KMS-11 (cell line): ENCODE results near the gene MTG2.

Experiments
- H2AFZ ChIP-seq: fragments of 200-600 bp; sonication (generic); 2 replicates; pipeline ENCODE4 v1.6.1; 2016; ENCODE audit warnings: antibody characterized with exemption, mixed run types, low read depth
- H3K27ac ChIP-seq: fragments of 200-600 bp; sonication (generic); 2 replicates; pipeline ENCODE4 v1.6.1; 2016; ENCODE audit warnings: mild to moderate bottlenecking, mixed run types
- H3K27me3 ChIP-seq: fragments of 200-600 bp; sonication (generic); 2 replicates; pipeline ENCODE4 v1.6.1; 2017; ENCODE audit warnings: mild to moderate bottlenecking, low read depth, mixed run types, moderate library complexity; ENCODE audit not compliant: insufficient read depth
- H3K36me3 ChIP-seq: fragments of 200-600 bp; sonication (generic); 2 replicates; pipeline ENCODE4 v1.6.1; 2017; ENCODE audit warnings: mild to moderate bottlenecking, mixed run types; ENCODE audit not compliant: insufficient read depth
- H3K4me1 ChIP-seq: fragments of 200-600 bp; sonication (generic); 2 replicates; pipeline ENCODE4 v1.6.1; 2016; ENCODE audit warnings: mild to moderate bottlenecking, low read depth, mixed run types; ENCODE audit not compliant: poor library complexity, severe bottlenecking
- H3K4me2 ChIP-seq: fragments of 200-600 bp; sonication (generic); 2 replicates; pipeline ENCODE4 v1.7.0; 2016; ENCODE audit warnings: mild to moderate bottlenecking, mixed run types
- H3K4me3 ChIP-seq: fragments of 200-600 bp; sonication (generic); IDR thresholded peaks from 2 replicates; pipeline ENCODE4 v1.6.1; 2017; ENCODE audit warnings: low read depth, low read length, mixed read lengths; ENCODE audit not compliant: insufficient read depth
- H3K79me2 ChIP-seq: fragments of 200-600 bp; sonication (generic); 2 replicates; pipeline ENCODE4 v1.6.1; 2016; ENCODE audit warnings: low read depth, mixed run types; ENCODE audit not compliant: insufficient read depth
- H3K9ac ChIP-seq: fragments of 200-600 bp; sonication (generic); 2 replicates; pipeline ENCODE4 v1.6.1; 2016; ENCODE audit warnings: mild to moderate bottlenecking, mixed run types
- H4K20me1 ChIP-seq: fragments of 200-600 bp; sonication (generic); 2 replicates; pipeline ENCODE4 v1.6.1; 2016; ENCODE audit warnings: mild to moderate bottlenecking, mixed run types; ENCODE audit not compliant: insufficient read depth
- TF ChIP-seq, protein P1 (sequence below): fragments of 200-600 bp; sonication (generic); conservative IDR thresholded peaks from 2 replicates; pipeline ENCODE4 v1.6.1; 2017; ENCODE audit warnings: low read depth, mild to moderate bottlenecking, antibody characterized with exemption, low read length, moderate library complexity, mixed read lengths

The MTG2 gene

DNA sequence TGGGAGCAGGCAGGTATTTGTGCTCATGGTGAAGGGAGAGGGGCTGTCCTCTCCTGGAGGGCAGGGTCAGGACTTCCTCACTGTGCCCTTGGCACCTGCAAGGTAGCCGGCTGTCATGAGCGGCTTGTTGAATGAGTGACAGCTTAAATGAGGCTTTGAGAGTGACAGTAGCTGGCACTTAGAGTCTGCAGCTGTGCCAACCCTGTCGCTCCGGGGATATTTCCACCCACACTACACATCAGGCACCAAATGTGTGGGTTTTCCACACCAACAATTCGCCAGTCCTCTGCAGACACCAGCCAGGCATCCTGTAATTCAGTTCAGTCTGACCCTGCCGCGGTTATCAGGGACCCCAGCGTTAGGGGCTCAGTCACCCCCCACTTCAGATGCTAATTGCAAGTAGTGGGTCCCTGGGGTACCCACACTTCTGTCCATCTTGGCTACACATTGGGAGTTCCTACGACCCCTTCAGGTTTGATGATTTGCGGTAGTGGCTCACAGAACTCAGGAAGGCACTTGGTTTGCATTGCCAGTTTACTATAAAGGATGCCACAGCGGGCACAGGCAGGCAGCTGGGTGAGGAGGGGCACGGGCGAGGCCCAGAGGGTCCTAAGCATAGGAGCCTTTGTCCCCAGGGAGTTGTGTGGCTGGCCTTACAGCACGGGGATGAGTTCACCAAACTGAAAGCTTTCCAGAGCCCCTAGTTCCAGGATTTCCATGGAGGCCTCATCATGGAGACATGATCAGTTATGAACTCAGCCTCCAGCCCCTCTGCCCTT lies 9.1 kb downstream of the MTG2 start:
- Histone ChIP-seq H3K9ac (no peak overlapping the region), H3K4me1 (no peaks in the 10 kb centered on the region), H4K20me1 (no peaks in the 10 kb centered on the region), H2AFZ (no peak overlapping the region), H3K4me2 (no peak overlapping the region), H3K27me3 (no peaks in the 10 kb centered on the region), H3K79me2 (peaks cover 14% of the 10 kb centered on the region; the same call in 1 of the 2 replicates), H3K27ac (no peak overlapping the region), H3K36me3 (peaks cover 4% of the 10 kb centered on the region; the same call in 1 of the 2 replicates), H3K4me3 (no peak overlapping the region)
- TF ChIP-seq, protein P1, sequence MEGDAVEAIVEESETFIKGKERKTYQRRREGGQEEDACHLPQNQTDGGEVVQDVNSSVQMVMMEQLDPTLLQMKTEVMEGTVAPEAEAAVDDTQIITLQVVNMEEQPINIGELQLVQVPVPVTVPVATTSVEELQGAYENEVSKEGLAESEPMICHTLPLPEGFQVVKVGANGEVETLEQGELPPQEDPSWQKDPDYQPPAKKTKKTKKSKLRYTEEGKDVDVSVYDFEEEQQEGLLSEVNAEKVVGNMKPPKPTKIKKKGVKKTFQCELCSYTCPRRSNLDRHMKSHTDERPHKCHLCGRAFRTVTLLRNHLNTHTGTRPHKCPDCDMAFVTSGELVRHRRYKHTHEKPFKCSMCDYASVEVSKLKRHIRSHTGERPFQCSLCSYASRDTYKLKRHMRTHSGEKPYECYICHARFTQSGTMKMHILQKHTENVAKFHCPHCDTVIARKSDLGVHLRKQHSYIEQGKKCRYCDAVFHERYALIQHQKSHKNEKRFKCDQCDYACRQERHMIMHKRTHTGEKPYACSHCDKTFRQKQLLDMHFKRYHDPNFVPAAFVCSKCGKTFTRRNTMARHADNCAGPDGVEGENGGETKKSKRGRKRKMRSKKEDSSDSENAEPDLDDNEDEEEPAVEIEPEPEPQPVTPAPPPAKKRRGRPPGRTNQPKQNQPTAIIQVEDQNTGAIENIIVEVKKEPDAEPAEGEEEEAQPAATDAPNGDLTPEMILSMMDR = no peak

DNA sequence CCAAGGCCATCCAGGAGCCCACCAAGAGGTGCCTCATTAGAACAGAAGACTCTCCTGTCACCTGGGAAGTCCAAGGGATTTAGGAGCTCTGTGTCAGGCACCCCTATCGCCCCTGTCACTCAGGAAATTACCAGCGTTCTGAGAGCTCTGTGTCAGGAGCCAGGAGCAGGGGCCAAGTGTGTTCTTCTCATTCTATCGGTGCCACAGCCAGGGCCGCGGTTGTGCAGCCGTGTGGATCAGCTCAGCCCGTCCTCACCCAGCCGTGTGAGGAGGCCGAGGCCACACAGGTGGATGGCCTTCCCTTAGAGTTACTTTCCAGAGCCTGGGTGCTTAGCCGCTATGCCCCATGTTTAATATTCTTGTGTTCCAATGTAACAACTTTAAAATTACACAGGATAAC lies 9.8 kb downstream of the MTG2 start:
- Histone ChIP-seq H3K4me1 (no peaks in the 10 kb centered on the region), H2AFZ (no peak overlapping the region), H3K79me2 (peaks cover 7% of the 10 kb centered on the region; the same call in 1 of the 2 replicates), H3K27me3 (no peaks in the 10 kb centered on the region), H4K20me1 (no peaks in the 10 kb centered on the region), H3K9ac (no peak overlapping the region), H3K4me2 (no peak overlapping the region), H3K27ac (no peak overlapping the region), H3K4me3 (no peak overlapping the region), H3K36me3 (peaks cover 4% of the 10 kb centered on the region; the same call in 1 of the 2 replicates)
- TF ChIP-seq, protein P1 = no peak

DNA sequence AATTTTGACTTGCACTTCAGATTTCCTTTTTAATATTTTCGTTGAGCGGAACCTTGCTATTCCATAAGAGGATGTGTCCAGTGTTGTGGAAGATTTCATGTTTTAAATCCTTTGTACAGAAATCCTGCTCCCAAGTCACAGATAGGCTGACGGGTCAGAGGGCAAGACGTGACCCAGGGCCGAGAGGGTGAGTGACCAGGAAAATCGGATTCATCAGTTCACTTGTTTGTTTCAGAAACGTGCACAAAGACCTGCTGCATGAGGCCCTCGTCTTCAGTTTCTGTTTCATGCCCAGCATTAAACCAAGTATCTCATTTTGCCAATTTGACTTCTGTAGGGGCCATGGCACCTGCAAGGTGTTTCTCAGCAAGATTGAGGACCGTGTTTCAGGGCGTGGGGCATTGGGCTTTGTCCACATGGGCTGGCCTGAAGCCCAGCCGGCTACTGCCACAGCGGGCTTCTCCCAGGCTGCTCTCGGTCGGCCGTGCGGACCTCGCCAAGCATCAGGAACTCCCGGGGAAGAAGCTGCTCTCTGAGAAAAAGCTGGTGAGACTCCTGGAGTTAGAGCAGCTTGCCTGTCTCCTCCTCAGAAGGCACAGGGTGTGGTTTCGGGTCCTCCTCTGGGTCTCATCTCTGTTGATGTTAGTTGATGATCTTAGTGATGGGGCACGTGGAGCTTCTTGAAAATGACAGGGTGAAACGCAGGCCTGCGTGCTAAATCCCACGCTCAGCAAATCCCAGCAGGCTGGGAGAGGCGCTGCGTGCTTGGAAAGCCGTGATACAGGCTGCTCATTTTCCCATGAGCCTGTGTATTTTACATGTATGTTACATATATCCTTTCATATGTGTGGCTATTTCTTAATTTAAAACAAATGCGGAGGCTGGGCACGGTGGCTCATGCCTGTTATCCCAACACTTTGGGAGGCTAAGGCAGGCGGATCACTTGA lies 10.5 kb downstream of the MTG2 start:
- Histone ChIP-seq H3K36me3 (peaks cover 4% of the 10 kb centered on the region; the same call in 1 of the 2 replicates), H3K27ac (no peak overlapping the region), H3K9ac (no peak overlapping the region), H3K4me2 (no peak overlapping the region), H3K27me3 (no peaks in the 10 kb centered on the region), H2AFZ (no peak overlapping the region), H3K4me3 (no peak overlapping the region), H3K4me1 (no peaks in the 10 kb centered on the region), H4K20me1 (no peaks in the 10 kb centered on the region), H3K79me2 (peaks cover under 1% of the 10 kb centered on the region; the same call in 1 of the 2 replicates)
- TF ChIP-seq, protein P1 = no peak

DNA sequence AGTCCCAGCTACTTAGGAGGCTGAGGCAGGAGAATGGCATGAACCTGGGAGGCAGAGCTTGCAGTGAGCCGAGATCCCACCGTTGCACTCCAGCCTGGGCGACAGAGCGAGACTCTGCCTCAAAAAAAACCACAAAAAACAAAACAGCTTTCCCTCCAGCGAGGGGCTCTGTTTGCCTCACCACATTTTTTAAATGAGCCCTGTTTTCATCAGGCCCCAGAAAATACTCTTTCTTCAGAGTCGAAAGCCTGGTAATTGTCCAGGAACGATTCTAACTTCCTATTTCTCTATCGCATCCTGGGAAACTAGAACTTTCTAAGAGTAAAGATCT lies 12.2 kb downstream of the MTG2 start:
- Histone ChIP-seq H3K4me2 (no peak overlapping the region), H3K4me1 (no peaks in the 10 kb centered on the region), H3K79me2 (no peaks in the 10 kb centered on the region; the same call in 1 of the 2 replicates), H2AFZ (no peak overlapping the region), H3K36me3 (peaks cover 4% of the 10 kb centered on the region; the same call in 1 of the 2 replicates), H3K27me3 (no peaks in the 10 kb centered on the region), H4K20me1 (no peaks in the 10 kb centered on the region), H3K27ac (no peak overlapping the region), H3K9ac (no peak overlapping the region), H3K4me3 (no peak overlapping the region)
- TF ChIP-seq, protein P1 = no peak
